Psoas muscle (tissue), 8 donors: ENCODE measurements around the gene GOLT1B. TPM values are rescaled to one million over a fixed set of nuclear protein-coding genes. Genes with fewer than 3 reads are reported as not detected.

Source experiments
- ATAC-seq, 4 donors: fragments of 200-7000 bp; cut with Tn5 transposase; one replicate each; pipeline ENCODE4 v1.9.1; 2020; ENCODE audit warnings: moderate library complexity in 3 of 4, mild to moderate bottlenecking in 2 of 4
- DNase-seq, 2 donors: peaks; one replicate each; pipeline ENCODE4 v3.0.0-alpha.2; 2020
- H3K27ac ChIP-seq: fragments of 200-600 bp; one replicate; pipeline ENCODE4 v1.8.0; 2022
- H3K27me3 ChIP-seq, 3 donors: fragments of 200-600 bp in 1 of 3; one replicate each; pipeline versions ENCODE4 v1.6.1 to v1.8.0; 2013 to 2022; ENCODE audit warnings: low read length in 2 of 3, mild to moderate bottlenecking in 2 of 3, moderate library complexity in 1 of 3; ENCODE audit not compliant: insufficient read depth in 3 of 3
- H3K36me3 ChIP-seq, 2 donors: fragments of 200-600 bp in 1 of 2; one replicate each; pipeline versions ENCODE4 v1.6.1 to v1.8.0; 2013 to 2022; ENCODE audit warnings: low read depth in 1 of 2, mild to moderate bottlenecking in 1 of 2, moderate library complexity in 1 of 2; ENCODE audit not compliant: insufficient read depth in 1 of 2
- H3K4me1 ChIP-seq: fragments of 200-600 bp; one replicate; pipeline ENCODE4 v1.8.0; 2022
- H3K4me3 ChIP-seq: fragments of 200-600 bp; one replicate; pipeline ENCODE4 v1.8.0; 2022; ENCODE audit warnings: mild to moderate bottlenecking
- H3K9me3 ChIP-seq: fragments of 200-600 bp; one replicate; pipeline ENCODE4 v1.8.0; 2022
- CTCF ChIP-seq: fragments of 200-600 bp; IDR thresholded peaks from one replicate; pipeline ENCODE4 v1.8.0; 2022; ENCODE audit warnings: antibody characterized with exemption
- WGBS, 3 donors: extraction: QIAGEN DNeasy Blood & Tissue Kit; methylation state at CpG; one replicate each; pipeline versions ENCODE4 v1.1.6 to v1.1.7; 2013; 5-methylcytosine and 5-hydroxymethylcytosine counted together
- intact Hi-C, 2 donors: fragments of 100-400 bp; cut with DNase I; formaldehyde crosslinking; loops; one replicate each; pipeline versions ENCODE4 v1.11.0 to v1.14.2; 2022
- polyA plus RNA-seq, 3 donors: library from polyadenylated mRNA; stranded (reverse); fragments of 200-250 nt; gene quantifications; one replicate each; pipeline ENCODE4 v1.2.3, GENCODE V29; 2013
- total RNA-seq, 4 donors: library from RNA; stranded (reverse); fragmentation: NEBNext Ultra II Directional in 2 of 4; extraction: Animal tissue kit (Norgen Biotek cat#: 25700) in 2 of 4; gene quantifications; one replicate each; pipeline versions ENCODE4 v1.2.1 to v1.2.4, GENCODE V29; 2021 to 2023
- donor health status: healthy with polysubstance abuse.
- donor health status: DM: no; HTN: no; CAD: no; lungs with moderate emphysema.
- donor health status: Bipolar disorder and iron deficiency.
- donor health status: healthy.
- donor health status: DM: yes; HTN: yes; CAD: no.
- donor health status: DM: no; HTN: no; CAD: no.
- donor health status: DM: no; HTN: no; CAD: no.
- donor health status: DM: yes; HTN: yes; CAD: no.

GOLT1B gene
- total and polyA plus RNA-seq, 7 donors: 14.0 to 62.2 (median 20.3) TPM

DNA sequence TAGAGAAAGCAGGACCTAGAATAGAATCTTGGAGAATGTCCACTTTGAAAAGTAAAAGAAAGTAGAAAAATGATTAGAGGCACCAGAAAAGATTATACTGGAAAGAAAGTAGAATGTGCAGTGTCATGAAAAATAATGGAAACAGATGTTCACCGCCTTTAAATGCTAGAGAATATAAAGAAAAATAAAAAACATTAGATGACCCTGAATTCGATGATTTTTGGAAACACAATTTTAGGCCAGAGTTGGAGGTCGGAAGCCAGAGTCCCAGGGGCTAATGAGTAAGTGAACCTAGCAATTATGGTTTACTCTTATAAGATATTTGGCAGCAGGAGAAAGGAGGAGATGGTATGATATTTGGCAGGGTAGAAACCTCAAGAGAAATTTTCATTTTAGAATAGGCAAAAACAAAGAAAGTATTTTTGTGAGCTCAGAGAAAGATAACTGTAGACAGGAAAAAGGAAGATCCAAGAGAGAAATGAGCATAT is 65.4 kb downstream of the GOLT1B start:
- Histone ChIP-seq H3K27me3 (no peaks in the 10 kb centered on the region), H3K9me3 (no peaks in the 10 kb centered on the region), H3K27ac (no peak overlapping the region), H3K4me3 (no peak overlapping the region), H3K36me3 (no peaks in the 10 kb centered on the region), H3K4me1 (no peaks in the 10 kb centered on the region)
- 68 to 69% (median 69%) methylated on average over 3 of the region's 3 CpGs for WGBS, 3 donors
- intact Hi-C loops: no loop called here
- no peak for DNase-seq
- no peak for TF ChIP-seq CTCF
- no peak for ATAC-seq

Other genes with a start within 250 kb of the GOLT1B start
- not detected for gene SLCO1A2, start 166.9 kb upstream of the GOLT1B start, total RNA-seq
- under 1 TPM in 1 of 3 donors, not detected in 2; 0.01 TPM for gene SLCO1A2, start 166.9 kb upstream of the GOLT1B start, polyA plus RNA-seq
- not detected for gene IAPP, start 128.9 kb upstream of the GOLT1B start, total RNA-seq
- gene IAPP, start 128.9 kb upstream of the GOLT1B start, polyA plus RNA-seq: under 1 TPM in 1 of 3 donors, not detected in 2; 0.07 TPM
- gene PYROXD1, start 64.1 kb upstream of the GOLT1B start, total RNA-seq: 10 to 100 TPM; 18.8 to 22.7 (median 20.0) TPM
- gene PYROXD1, start 64.1 kb upstream of the GOLT1B start, polyA plus RNA-seq: 10 to 100 TPM; 10.7 to 15.9 (median 14.2) TPM
- 10 to 100 TPM; 13.2 to 16.3 (median 13.5) TPM for gene RECQL, start 154 bp upstream of the GOLT1B start, total RNA-seq
- gene RECQL, start 154 bp upstream of the GOLT1B start, polyA plus RNA-seq: 10 to 100 TPM in 2 of 3 donors, 1 to 10 TPM in 1; 9.0 to 36.6 (median 12.4) TPM
- gene SPX, start 24.5 kb downstream of the GOLT1B start, total RNA-seq: 10 to 100 TPM in 1 of 4 donors, 1 to 10 TPM in 2, under 1 TPM in 1; 0.59 to 17.1 (median 3.5) TPM
- 1 to 10 TPM in 2 of 3 donors, under 1 TPM in 1; 0.66 to 2.4 (median 2.1) TPM for gene SPX, start 24.5 kb downstream of the GOLT1B start, polyA plus RNA-seq
- under 1 TPM in 1 of 4 donors, not detected in 3; 0.09 TPM for gene GYS2, start 103.1 kb downstream of the GOLT1B start, total RNA-seq
- gene GYS2, start 103.1 kb downstream of the GOLT1B start, polyA plus RNA-seq: under 1 TPM in 1 of 3 donors, not detected in 2; 0.03 TPM
- 100 to 1,000 TPM in 3 of 4 donors, 10 to 100 TPM in 1; 71.6 to 616 (median 350) TPM for gene LDHB, start 156.1 kb downstream of the GOLT1B start, total RNA-seq
- 100 to 1,000 TPM; 156 to 403 (median 231) TPM for gene LDHB, start 156.1 kb downstream of the GOLT1B start, polyA plus RNA-seq